NCI-H345 treated with DMSO at 0.1 percent for 48 hours (cell line): ENCODE results near the gene GDPGP1.
"Not testable (repeated sequence)": the region's sequence is repeated elsewhere in the genome, so short reads cannot be mapped to it uniquely, and the experiment has no call there.

Source experiments
- DNase-seq: peaks from one replicate; lab custom pipeline; 2025; ENCODE audit not compliant: unreplicated experiment; lab: John Stamatoyannopoulos, UW

Gene GDPGP1

DNA sequence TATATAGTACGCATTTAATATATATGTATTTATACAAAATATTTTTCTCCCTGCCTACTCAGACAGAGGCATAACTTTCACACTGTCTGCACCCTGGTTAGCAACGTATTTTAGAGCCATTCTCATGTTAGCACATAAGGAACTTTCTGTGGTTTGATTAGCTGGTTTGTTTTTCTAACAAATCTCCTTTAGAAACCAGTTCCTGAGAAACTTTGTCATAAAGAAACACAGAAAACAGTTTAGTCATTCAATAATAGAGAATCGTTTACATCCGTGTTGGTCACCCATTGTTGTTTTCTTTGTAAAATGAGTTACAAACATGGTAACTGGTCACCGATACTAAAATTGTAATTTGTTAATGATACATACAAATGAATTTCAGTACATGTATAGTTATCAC lies 25.5 kb downstream of the GDPGP1 start:
- no peak for DNase-seq

DNA sequence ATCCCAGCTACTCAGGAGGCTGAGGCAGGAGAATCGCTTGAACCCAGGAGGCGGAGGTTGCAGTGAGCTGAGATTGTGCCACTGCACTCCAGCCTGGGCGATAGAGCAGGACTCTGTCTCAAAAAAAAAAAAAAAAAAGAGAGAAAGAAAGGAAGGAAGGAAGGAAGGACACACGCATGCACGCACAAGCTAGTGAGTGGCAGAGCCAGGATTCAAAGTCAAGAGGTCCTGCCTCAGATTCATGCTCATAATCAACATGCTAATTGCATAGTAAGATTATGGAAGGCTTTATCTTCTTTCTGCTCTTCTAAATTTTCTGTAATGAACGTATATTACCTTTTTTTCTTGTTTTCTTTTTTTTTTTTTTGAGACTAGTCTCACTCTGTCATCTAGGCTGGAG lies 26.7 kb downstream of the GDPGP1 start:
- DNase-seq, result not testable (repeated sequence)

DNA sequence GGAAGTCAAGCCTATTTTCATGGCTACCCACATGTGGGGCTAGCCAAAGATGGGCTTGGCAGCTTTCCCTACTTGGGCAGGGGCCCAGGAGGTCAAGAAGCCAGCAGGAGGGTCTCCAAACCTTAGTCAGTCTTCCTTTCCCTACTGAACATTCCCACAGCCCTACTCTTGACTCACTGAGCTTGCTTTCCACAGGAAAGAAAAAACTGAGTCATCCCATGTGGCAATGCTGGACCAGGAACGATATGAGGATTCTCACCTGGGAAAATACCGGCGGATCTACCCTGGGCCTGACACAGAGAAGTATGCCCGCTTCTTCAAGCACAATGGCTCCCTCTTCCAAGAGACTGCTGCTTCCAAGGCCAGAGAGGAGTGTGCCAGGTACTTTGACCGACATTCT lies 27.8 kb downstream of the GDPGP1 start:
- no peak for DNase-seq

DNA sequence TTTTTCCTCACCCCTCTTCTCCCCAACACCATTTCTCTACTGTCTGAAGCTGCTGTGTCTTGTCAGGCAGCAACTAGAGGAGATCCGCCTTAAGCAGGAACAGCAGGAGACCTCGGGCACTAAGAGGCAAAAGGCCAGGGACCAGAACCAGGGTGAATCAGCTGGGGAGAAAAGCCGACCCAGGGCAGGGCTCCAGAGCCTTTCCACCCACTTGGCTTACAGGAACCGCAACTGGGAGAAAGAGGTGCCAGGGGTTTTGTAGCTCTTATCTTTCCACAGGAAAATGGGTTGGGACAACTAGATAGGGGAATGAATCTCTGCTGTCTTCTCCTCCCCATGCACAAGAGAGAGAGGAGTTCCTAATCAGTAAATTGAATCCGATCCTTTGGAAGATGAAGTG lies 28.4 kb downstream of the GDPGP1 start:
- no peak for DNase-seq

DNA sequence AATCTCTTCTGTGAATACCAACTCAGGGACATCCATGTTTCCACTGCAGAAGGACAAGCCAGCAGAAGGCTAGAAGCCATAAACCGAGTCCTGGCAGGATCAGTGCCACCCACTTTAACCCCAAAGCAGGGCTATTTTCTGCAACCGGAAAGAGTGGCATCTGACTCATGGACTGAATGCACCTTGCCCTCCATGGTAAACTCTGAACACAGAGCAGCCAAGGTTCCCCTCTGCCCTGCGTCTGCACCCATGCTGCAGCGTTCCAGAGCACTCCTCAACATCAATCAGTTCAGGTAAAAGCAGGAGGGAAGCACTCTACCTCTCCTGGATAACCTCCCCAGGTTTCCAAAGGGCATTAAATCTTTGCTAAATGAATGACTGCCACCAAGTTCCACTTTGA lies 30.7 kb downstream of the GDPGP1 start:
- no peak for DNase-seq

DNA sequence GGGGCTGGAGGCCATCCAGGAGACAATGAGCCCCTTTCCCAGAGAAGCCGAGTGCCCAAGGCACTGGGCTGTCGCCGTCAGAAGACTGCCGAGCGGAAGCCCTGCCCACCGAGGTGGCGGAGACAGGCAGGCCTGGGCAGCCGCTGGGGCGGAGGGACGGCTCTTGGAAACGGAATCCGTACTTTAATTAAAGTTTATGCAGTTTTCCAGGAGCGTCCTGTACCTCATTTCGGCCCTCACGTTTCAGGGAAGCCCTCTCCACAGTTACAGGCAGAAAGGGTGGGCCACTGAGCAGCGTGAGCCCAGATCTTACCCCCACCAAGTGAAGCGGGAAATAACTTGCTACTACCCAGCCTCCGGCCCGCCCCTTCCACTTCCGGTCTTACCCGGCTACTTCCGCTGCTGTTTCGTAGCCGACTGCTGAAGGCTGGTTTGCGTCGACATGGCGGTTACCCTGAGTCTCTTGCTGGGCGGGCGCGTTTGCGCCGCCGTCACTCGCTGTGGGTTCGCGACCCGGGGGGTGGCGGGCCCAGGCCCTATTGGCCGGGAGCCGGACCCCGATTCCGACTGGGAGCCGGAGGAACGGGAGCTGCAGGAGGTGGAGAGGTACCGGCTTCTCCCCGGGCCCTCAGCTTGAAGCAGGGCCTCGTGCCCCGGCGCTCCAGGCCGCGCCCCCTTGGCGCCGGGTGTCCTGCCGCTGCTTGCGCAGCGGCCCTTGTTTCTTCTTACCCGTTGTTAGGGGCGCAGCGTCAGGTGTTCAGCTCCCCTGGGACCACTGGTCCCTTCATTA lies 31.5 kb downstream of the GDPGP1 start, which contains the start of gene NGRN:
Gene NGRN (plus strand): TSS at position 402 of the 790 bp plus-strand sequence. CDS start 41 bp downstream, at position 443.
- peak; percentile 75 for DNase-seq

DNA sequence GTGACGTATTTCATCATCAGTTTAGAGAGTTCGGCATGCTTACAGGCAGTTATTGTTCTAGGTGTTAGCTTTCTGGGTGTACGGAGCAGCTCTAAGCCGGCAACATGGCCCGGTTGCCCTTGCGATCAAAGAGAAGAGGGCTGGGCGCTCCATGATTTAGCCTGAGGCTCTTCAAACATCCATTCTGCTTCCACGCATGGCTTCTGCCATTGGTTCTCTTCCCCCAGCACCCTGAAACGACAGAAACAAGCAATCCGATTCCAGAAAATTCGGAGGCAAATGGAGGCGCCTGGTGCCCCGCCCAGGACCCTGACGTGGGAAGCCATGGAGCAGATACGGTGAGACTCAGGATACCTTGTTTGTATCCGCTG lies 32.0 kb downstream of the GDPGP1 start:
- DNase-seq, result peak; percentile 27

DNA sequence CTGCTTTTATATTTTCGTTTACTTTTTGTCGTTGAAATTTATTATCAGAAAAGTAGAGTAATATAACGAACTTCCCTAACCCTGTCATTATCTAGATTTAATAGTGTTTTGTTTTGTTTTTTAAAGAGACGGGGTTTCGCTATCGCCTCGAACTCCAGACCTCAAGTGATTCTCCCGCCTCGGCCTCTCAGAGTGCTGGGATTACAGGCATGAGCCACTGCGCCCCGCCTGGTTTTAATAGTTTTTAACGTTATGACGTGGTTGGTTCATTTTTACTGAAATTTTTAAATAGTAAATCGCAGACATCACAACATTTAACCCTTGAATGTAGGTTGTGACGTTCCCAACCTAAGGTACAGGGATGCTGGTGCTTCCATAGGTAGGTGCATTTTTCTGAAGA lies 32.5 kb downstream of the GDPGP1 start:
- DNase-seq, result no peak

DNA sequence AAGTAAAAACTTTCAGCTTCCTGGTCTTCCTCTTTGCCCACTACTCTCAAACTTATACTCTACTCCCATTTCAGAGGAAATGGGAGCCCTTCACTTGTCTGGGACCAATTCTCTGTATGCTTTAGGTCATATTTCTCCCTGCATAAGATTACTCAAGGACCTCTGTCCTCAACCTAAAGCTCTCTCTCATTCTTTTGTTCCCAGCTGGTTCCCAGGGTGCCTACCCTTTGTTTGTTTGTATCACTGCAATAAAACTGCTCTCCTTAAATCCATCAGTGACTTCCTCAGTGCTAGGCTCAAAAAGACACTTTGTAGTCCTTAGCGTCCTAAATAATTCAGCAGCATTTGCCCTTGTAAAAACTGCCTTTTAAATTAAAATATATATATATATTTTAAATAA lies 34.4 kb downstream of the GDPGP1 start:
- DNase-seq, result peak; percentile 25

DNA sequence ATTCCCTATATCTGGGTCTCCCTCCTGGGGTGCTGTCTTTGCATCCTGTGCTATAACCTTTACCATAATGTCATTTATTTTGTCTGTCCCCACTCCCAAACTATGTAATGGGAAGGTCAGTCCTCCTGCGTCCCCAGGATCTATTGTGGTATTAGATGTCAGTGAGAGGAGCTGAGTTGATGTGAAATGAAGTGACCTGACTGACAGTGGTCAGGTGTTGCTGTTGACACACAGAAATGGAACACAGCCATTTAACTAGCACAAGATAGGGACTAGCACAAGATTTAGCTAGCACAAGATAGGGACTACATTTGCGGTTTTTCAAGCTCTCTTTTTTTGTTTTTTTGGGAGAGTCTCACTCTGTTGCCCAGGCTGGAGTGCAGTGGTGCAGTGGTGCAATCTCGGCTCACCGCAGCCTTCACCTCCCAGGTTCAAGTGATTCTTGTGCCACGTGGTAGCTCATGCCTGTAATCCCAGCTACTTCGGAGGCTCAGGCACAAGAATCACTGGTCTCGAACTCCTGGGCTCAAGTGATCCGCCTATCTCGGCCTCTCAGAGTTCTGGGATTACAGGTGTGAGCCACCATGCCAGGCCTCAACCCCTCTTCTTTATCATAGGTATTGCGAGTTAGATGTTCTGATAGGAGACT lies 36.6 kb downstream of the GDPGP1 start:
- no peak for DNase-seq

DNA sequence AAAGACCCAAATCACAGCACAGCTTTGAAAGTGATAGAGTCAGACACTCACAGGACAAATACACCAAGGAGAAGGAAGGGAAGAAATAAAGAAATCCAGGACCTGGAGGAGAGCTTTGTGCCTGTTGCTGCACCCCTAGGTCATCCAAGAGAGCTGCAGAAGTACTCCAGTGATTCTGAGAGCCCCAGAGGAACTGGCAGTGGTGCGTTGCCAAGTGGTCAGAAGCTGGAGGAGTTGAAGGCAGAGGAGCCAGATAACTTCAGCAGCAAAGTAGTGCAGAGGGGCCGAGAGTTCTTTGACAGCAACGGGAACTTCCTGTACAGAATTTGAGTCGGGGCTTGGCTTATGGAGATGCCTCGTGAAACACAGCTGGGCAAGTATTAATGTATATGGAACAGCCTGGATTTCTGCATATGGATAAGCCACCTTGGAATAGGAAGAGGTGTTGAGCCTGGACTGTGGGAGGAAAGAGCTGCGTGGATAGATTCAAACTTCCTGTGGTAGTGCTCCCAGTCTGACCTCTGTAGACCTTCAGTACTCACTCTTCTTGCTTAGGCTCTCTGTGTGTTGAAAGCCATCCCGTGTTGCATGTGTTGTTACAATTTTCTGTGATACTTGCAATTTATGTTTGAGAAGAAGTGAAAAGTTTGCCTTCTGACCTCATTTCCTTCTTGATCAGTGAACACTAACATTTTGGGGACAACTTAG lies 37.6 kb downstream of the GDPGP1 start:
- DNase-seq, result no peak

DNA sequence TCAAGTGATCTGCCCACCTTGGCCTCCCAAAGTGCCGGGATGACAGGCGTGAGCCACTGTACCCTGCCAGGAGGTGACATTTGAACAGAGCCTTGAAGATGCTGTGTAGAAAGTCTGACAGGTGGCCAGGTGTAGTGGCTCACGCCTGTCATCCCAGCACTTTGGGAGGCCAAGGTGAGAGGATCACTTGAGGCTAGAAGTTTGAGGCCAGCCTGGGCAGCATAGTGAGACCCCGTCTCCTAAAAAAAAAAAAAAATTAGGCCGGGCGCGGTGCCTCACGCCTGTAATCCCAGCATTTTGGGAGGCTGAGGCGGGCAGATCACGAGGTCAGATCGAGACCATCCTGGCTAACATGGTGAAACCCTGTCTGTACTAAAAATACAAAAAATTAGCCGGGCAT lies 44.5 kb downstream of the GDPGP1 start:
- not testable (repeated sequence) for DNase-seq

DNA sequence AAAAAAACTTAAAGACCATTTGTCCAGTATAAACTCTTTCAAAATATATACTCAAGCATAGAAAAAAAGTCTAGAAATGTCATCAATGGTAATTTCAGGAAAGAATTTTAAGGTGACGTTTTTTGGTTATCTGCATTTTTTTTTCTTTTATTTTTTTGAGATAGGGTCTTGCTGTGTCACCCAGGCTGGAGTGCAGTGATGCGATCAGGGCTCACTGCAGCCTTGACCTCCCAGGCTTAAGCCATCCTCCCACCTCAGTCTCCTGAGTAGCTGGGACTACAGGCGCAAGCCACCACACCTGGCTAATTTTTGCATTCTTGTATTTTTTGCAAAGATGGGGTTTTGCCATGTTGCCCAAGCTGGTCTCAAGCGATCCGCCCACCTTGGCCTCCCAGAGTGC lies 46.7 kb downstream of the GDPGP1 start:
- not testable (repeated sequence) for DNase-seq

DNA sequence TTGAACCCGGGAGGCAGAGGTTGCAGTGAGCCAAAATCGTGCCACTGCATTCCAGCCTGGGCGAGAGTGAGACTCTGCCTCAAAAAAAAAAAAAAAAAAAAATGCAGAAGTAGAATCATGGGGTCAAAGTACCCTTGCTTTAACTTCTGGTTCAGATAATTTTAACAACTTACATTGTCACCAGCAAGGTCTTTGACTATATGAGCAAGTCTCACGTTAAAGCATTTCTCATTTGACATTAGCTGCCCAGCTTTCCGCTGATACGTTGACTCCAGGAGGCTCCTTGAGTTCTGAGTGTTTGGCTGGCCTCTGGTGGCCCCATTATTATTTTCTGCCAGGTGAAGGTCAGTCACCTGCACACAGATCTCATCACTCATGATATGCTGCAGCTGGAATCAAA lies 47.6 kb downstream of the GDPGP1 start:
- not testable (repeated sequence) for DNase-seq

DNA sequence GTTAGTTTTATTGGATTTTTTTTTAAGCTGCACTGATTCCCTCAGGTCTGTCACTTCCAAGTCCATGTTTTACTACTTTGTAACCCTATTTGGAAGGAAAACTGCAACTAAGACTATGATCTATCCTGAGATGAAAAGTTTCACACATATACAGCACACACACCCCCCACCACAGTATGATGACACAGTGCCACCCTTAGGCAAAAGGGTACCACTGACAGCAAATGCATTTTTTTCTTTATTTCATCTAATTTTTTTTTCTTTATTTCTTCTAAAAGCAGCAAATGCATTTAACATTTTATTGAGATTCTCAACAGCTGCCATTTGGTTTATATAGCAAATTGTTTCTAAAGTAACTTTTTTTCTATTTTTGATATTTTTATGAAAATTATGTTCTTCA lies 52.7 kb downstream of the GDPGP1 start:
- DNase-seq, result no peak

DNA sequence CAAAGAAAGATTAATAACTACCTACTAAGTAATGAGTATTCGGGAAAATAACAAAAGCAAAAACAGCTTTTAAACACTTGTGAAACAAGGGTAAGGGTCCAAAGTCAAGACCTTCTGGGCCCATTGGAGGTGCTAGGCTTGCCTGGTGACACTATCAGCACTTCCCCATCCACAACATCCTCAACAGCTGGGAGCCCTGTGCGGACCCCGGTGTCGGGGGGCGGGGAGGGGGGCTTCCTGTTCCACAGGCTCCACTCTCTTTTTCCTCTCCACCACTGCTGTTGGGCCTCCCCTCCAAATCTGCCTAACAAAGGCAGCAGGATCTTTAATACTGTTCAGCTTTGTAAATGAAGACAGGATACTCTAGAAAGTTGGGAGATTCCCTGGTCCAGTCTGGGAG lies 53.1 kb downstream of the GDPGP1 start:
- no peak for DNase-seq

DNA sequence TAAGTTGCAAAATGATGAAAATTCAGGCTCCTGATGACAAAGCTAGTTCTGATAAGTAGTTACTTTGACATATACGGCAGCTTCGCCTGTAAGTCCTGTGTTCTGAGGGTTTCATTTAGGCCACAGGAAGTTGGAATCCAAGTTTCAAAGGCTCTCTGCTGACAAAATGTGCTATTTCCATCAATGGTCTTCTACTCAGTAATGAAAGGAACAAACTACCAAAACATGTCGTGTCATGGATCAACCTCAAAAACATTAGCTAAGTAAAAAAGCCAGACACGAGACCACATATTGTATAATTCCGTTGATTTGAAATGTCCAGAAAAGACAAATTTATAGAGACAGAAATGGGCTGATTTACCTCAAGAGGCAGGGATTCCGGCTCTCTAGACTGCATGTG lies 53.9 kb downstream of the GDPGP1 start:
- DNase-seq, result no peak

DNA sequence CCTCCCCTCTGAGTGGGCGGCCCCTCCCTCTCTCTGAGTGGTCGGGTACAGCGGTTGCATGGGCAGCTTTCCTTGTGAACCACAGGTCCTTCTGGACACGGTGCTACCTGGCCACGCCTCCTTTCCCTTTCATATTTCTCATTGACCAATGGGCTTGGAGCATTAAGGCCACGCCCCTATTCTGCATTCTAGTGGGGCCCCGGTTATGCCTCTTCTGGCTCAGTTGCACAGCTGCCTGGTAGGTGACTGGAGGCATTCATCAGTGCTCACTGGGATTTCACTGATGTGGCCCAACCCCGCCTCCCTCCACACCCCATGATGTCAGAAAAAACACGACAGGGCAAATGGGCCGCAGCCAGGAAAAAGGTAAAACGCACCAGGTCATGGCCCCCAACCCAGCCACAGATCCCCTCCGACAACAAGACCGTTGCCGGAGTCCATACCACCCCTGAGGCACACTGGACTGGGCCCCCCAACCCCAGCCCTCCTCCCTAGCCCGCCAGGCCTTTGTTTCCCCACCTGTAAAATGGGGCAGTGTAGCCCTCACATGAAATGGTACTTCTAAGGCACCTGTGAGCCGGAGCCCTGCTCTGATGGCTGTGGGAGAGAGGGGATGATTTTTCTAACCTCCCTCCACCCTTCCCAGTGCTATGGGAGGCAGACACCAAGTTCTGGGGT lies 57.8 kb downstream of the GDPGP1 start:
- DNase-seq, result no peak

DNA sequence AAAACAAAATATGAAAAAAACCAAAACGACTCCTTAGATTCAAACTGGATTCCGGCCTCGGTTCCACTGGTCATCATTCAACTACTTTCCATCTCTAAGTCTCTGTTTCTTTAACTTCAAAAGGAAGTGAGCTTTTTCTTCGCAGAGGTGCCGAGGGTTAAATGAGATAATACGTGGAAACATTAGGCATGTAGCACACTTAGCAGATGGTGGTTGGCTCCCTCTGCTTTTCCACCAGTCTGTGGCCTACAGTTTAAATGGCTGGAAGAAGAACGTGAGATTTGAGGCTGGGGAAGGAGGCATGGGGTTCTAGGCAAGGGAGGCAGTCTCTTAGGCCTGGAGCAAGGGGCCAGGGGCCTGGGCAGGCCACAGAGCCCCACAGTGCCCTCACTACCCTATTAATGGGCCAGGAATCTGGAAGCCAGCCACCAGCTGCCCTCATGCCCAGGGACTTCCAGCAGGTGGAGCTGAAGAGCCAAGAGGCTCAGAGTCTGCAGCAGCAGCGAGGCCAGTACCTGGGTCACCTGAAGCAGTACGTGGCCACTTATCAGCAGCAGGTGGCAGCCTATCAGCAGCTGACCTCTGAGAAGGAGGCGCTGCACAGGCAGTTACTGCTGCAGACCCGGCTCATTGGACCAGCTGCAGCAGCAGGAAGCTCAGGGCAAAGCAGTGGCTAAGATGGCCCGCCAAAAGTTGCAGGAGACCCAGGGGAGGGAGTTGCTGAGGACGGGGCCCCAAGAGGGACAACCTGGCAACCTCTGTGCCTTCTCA lies 59.2 kb downstream of the GDPGP1 start:
- DNase-seq, result peak; percentile 60

DNA sequence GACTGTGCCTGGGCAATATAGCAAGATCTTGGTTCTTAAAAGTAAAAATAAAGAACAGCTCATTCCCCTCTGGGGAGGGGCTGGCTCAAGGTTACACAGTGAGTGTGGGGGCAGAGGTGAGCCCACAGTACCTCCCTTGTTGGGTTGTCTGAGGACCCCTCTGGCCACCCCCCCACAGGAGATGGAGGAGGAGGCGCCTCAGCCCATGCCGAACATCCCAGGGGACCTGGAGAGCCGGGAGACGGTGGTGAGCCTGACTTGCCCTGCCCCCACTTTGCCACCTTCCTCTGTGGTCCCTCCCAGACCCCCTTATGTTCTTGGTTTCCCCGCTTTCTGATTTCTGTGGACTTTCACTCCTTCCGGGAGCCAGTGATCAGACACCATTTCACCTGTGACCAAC lies 60.1 kb downstream of the GDPGP1 start:
- no peak for DNase-seq
